ENCODE results near the gene LRCH4. TPM values are rescaled to one million over a fixed set of nuclear protein-coding genes. Genes with fewer than 3 reads are reported as not detected.

The LRCH4 gene
- total RNA-seq, 1 donor from 2014 or later, result 26.6 TPM

- intact Hi-C loops (cut with micrococcal nuclease), result loop anchor here (10.0 kb wide), 1 partner anchor 111 kb away; the partner anchor contains the start of gene GIGYF1
- peak overlapping the region; percentile 100 for H3K4me3 ChIP-seq
- DNase-seq, result peak; percentile 68
- H3K4me1 ChIP-seq, result peaks cover 55% of the 10 kb centered on the region
- no peaks in the 10 kb centered on the region for H3K9me3 ChIP-seq (replicated peaks)
- no peaks in the 10 kb centered on the region for H3K27me3 ChIP-seq (ENCODE audit: low read depth)
- H3K27ac ChIP-seq (replicated peaks), result peak overlapping the region; percentile 98
- H3K36me3 ChIP-seq, result peaks cover 39% of the 10 kb centered on the region
- TF ChIP-seq, protein P1, sequence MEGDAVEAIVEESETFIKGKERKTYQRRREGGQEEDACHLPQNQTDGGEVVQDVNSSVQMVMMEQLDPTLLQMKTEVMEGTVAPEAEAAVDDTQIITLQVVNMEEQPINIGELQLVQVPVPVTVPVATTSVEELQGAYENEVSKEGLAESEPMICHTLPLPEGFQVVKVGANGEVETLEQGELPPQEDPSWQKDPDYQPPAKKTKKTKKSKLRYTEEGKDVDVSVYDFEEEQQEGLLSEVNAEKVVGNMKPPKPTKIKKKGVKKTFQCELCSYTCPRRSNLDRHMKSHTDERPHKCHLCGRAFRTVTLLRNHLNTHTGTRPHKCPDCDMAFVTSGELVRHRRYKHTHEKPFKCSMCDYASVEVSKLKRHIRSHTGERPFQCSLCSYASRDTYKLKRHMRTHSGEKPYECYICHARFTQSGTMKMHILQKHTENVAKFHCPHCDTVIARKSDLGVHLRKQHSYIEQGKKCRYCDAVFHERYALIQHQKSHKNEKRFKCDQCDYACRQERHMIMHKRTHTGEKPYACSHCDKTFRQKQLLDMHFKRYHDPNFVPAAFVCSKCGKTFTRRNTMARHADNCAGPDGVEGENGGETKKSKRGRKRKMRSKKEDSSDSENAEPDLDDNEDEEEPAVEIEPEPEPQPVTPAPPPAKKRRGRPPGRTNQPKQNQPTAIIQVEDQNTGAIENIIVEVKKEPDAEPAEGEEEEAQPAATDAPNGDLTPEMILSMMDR (IDR thresholded peaks at IDR 0.05; ENCODE audit: borderline replicate concordance), result no peak
Measured at GRCh38 chr7:100583132-100584053, 2.5 kb downstream of the LRCH4 start.

DNA sequence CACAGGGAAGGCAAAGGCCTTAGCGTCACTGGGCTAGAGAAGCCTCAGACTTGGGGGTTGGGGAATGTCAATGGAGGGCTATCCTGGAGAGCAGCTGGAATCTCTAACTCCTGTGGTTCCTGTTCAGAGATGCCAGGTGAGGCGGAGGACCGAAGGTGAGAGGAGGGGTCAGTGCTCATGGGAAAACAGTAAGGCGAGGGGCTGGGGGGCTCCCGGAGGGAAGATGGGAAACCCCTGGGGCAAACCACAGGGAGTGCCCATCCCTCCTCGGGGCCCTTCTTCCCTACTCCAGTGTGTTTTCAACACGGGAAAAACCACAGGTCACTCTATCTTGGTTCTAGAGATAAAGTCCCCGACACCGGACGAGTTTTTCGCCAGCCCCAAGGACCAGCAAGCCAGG, 3.3 kb downstream of the LRCH4 start:
- H3K4me3 ChIP-seq, result peak overlapping the region; percentile 100

GRCh38 chr7:100582041-100582579, 3.8 kb downstream of the LRCH4 start:
- H3K27ac ChIP-seq (replicated peaks), result peak overlapping the region; percentile 98
- H3K27me3 ChIP-seq (ENCODE audit: low read depth), result no peaks in the 10 kb centered on the region
- no peak overlapping the region for H3K4me3 ChIP-seq
- intact Hi-C loops (cut with micrococcal nuclease), result loop anchor here (10.0 kb wide), 1 partner anchor 113 kb away; the partner anchor contains the start of gene GIGYF1
- H3K36me3 ChIP-seq, result peaks cover 52% of the 10 kb centered on the region
- no peaks in the 10 kb centered on the region for H3K9me3 ChIP-seq (replicated peaks)
- peaks cover 50% of the 10 kb centered on the region for H3K4me1 ChIP-seq
- no peak for DNase-seq
- TF ChIP-seq, protein P1 (IDR thresholded peaks at IDR 0.05; ENCODE audit: borderline replicate concordance), result no peak

More for the DNA sequence above, 3.3 kb downstream of the LRCH4 start:
- Histone ChIP-seq H3K9me3 (replicated peaks) (no peaks in the 10 kb centered on the region), H3K27ac (replicated peaks) (peak overlapping the region; percentile 98), H3K4me1 (peaks cover 55% of the 10 kb centered on the region), H3K36me3 (peaks cover 46% of the 10 kb centered on the region), H3K27me3 (ENCODE audit: low read depth) (no peaks in the 10 kb centered on the region)
- intact Hi-C loops (cut with micrococcal nuclease), result loop anchor here (10.0 kb wide), 1 partner anchor 112 kb away; the partner anchor contains the start of gene GIGYF1
- TF ChIP-seq, protein P1 (IDR thresholded peaks at IDR 0.05; ENCODE audit: borderline replicate concordance), result no peak
- no peak for DNase-seq

DNA sequence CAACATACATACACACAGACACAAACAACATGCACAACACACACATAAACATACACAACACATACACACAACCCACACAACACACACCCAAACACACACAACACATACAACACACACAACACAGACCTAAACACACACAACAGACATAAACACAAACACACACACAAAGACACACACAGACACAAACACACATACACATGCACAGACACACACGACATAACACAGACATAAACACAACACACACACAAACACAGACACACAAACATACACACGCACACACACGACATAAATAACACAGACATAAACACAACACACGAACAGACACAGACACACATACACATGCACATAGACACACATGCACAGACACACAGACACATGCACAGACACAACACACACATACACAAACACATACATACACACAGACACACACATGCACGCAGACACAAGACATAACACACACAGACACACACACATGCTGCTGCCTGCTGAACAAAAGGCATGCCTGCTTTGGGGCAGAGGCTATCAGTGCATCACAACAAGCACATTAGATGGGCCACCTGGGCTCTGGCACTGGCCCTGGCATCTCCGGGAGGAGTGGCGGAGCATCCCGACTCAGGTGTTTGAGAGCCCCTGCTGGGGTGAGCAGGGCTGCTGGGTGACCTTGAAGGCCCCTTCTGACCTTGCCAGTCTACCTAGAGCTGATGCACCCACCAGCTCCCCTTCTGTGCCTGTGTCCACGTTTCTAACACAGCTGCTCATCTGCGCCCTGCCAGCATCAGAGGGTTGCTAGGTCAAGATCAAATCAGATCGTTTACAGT, 5.3 kb downstream of the LRCH4 start:
- Histone ChIP-seq H3K27ac (replicated peaks) (no peak overlapping the region), H3K4me3 (no peak overlapping the region), H3K4me1 (peaks cover 42% of the 10 kb centered on the region), H3K27me3 (ENCODE audit: low read depth) (no peaks in the 10 kb centered on the region), H3K36me3 (peaks cover 66% of the 10 kb centered on the region), H3K9me3 (replicated peaks) (no peaks in the 10 kb centered on the region)
- TF ChIP-seq, protein P1 (IDR thresholded peaks at IDR 0.05; ENCODE audit: borderline replicate concordance), result no peak
- intact Hi-C loops (cut with micrococcal nuclease), result loop anchor here (10.0 kb wide), 1 partner anchor 114 kb away; the partner anchor contains the start of gene GIGYF1
- DNase-seq, result no peak

Data from left ventricle myocardium inferior (tissue), 1 donor.